GM21737 (cell line): ENCODE data around the gene BPI.
"Not testable (repeated sequence)": the region's sequence is repeated elsewhere in the genome, so short reads cannot be mapped to it uniquely, and the experiment has no call there.

Source experiments
- ATAC-seq: cut with Tn5 transposase; IDR thresholded peaks from one replicate; pipeline ENCODE4 v1.9.1; 2021; ENCODE audit warnings: mild to moderate bottlenecking, moderate library complexity; ENCODE audit not compliant: unreplicated experiment

The BPI gene

GRCh38 chr20:38331814-38332213 lies 27.9 kb downstream of the BPI start:
- no peak for ATAC-seq

GRCh38 chr20:38334016-38334415 lies 30.1 kb downstream of the BPI start:
- no peak for ATAC-seq

- no peak for ATAC-seq
These were observed 32.8 kb downstream of the BPI start for GRCh38 chr20:38336726-38337125.

GRCh38 chr20:38337561-38338140 lies 33.7 kb downstream of the BPI start:
- no peak for ATAC-seq

- no peak for ATAC-seq
These were observed 35.0 kb downstream of the BPI start for GRCh38 chr20:38338849-38339520.

- not testable (repeated sequence) for ATAC-seq
These were observed 35.6 kb downstream of the BPI start for GRCh38 chr20:38339521-38339896.

GRCh38 chr20:38339997-38340396 lies 36.0 kb downstream of the BPI start:
- no peak for ATAC-seq

- ATAC-seq: no peak
These were observed 36.7 kb downstream of the BPI start for GRCh38 chr20:38340693-38341092.

GRCh38 chr20:38342216-38342615 lies 38.3 kb downstream of the BPI start:
- ATAC-seq: no peak

GRCh38 chr20:38342713-38343310 lies 38.9 kb downstream of the BPI start:
- ATAC-seq: no peak

GRCh38 chr20:38343311-38344106 lies 39.6 kb downstream of the BPI start:
- ATAC-seq: no peak

GRCh38 chr20:38344107-38344701 lies 40.2 kb downstream of the BPI start:
- ATAC-seq: no peak

GRCh38 chr20:38345643-38346042 lies 41.7 kb downstream of the BPI start:
- ATAC-seq: no peak

GRCh38 chr20:38346247-38346651 lies 42.3 kb downstream of the BPI start, which contains the start of gene LBP:
TSS of gene LBP (plus strand) at chr20:38346482. CDS start at chr20:38346517, 35 bp downstream.
- no peak for ATAC-seq

GRCh38 chr20:38346741-38347140 lies 42.8 kb downstream of the BPI start:
- no peak for ATAC-seq

GRCh38 chr20:38349856-38350255 lies 45.9 kb downstream of the BPI start:
- no peak for ATAC-seq

GRCh38 chr20:38350879-38351775 lies 47.2 kb downstream of the BPI start:
- ATAC-seq: no peak

GRCh38 chr20:38353316-38353715 lies 49.4 kb downstream of the BPI start:
- no peak for ATAC-seq

- no peak for ATAC-seq
These were observed 50.3 kb downstream of the BPI start for GRCh38 chr20:38354227-38354626.
